GM12878 (cell line): ENCODE results near the gene ABCA7. TPM values are rescaled to one million over a fixed set of nuclear protein-coding genes. Genes with fewer than 3 reads are reported as not detected.
A peak's percentile ranks its signal among the peaks of the same experiment; 100 is the strongest.

ENCODE experiments used
- ATAC-seq: fragments of 200-7000 bp; cut with Tn5 transposase; 3 replicates; pipeline ENCODE4 v1.9.1; 2020; ENCODE audit warnings: mild to moderate bottlenecking, moderate library complexity
- BruUV-seq: library from RNA; stranded (reverse); fragments of 400-500 nt; replicated peaks from 2 replicates; lab custom pipeline; 2021; lab: Mats Ljungman, UMichigan
- CTCF ChIA-PET: fragments of 300-600 bp; sonication (Branson Sonifier 250); formaldehyde crosslinking; extraction: SDS; loops from one replicate; lab custom pipeline; 2021; ENCODE audit warnings: inconsistent platforms; lab: Yijun Ruan, JAX
- POLR2A ChIA-PET: fragments of 350-600 bp; formaldehyde crosslinking; extraction: SDS; loops from one replicate; lab custom pipeline; 2021; ENCODE audit warnings: inconsistent platforms; lab: Charles Lee
- RAD21 ChIA-PET: fragments of 300-600 bp; sonication (Branson Sonifier 250); formaldehyde crosslinking; loops from one replicate; lab custom pipeline; 2023; ENCODE audit warnings: antibody characterized with exemption; ENCODE audit not compliant: unreplicated experiment; lab: Charles Lee
- SMC1A ChIA-PET: fragments of 300-600 bp; sonication (Branson Sonifier 250); formaldehyde crosslinking; loops from one replicate; lab custom pipeline; 2023; ENCODE audit not compliant: unreplicated experiment, uncharacterized antibody; lab: Charles Lee
- DNase-seq: peaks from one replicate; pipeline ENCODE4 v3.0.0-alpha.2; 2011; ENCODE audit warnings: low read depth, low spot score
- FAIRE-seq: peaks from 3 replicates; lab custom pipeline; 2011; peaks lifted over from hg19 to GRCh38; lab: Jason Lieb, UNC
- H2AFZ ChIP-seq: 2 replicates; pipeline ENCODE4 v1.6.0; 2011; ENCODE audit warnings: low read depth, low read length, control low read depth; ENCODE audit not compliant: control insufficient read depth
- H3K27ac ChIP-seq: 2 replicates; pipeline ENCODE4 v1.5.1; 2011; ENCODE audit warnings: control low read depth; ENCODE audit not compliant: control insufficient read depth, insufficient read depth
- H3K27me3 ChIP-seq, 2 experiments: replicated peaks in 1 of 2; 2 replicates each; pipeline versions ENCODE4 v1.6.0 to v1.6.1; 2011; ENCODE audit warnings: low read length in 1 of 2; ENCODE audit not compliant: control insufficient read depth in 2 of 2, insufficient read depth in 2 of 2
- H3K36me3 ChIP-seq, 2 experiments: 2 replicates each; pipeline ENCODE4 v1.5.1; 2011; ENCODE audit warnings: low read length in 1 of 2; ENCODE audit not compliant: control insufficient read depth in 2 of 2, insufficient read depth in 2 of 2
- H3K4me1 ChIP-seq: 2 replicates; pipeline ENCODE4 v1.6.1; 2011; ENCODE audit warnings: mild to moderate bottlenecking, low read length, moderate library complexity, mixed read lengths; ENCODE audit not compliant: control insufficient read depth, insufficient read depth
- H3K4me2 ChIP-seq: 2 replicates; pipeline ENCODE4 v1.6.0; 2011; ENCODE audit warnings: control low read depth; ENCODE audit not compliant: control insufficient read depth, insufficient read depth
- H3K4me3 ChIP-seq: fragments of 200-600 bp; sonication (generic); 2 replicates; pipeline ENCODE4 v1.5.1; 2016
- H3K79me2 ChIP-seq: 2 replicates; pipeline ENCODE4 v1.6.0; 2011; ENCODE audit warnings: low read length; ENCODE audit not compliant: control insufficient read depth, insufficient read depth
- H3K9ac ChIP-seq: 2 replicates; pipeline ENCODE4 v1.8.0; 2011; ENCODE audit warnings: low read length, control low read depth, mixed read lengths; ENCODE audit not compliant: control insufficient read depth, insufficient read depth
- H3K9me3 ChIP-seq: replicated peaks from 3 replicates; pipeline ENCODE4 v1.5.1; 2011; ENCODE audit warnings: mild to moderate bottlenecking, low read length; ENCODE audit not compliant: control insufficient read depth, insufficient read depth
- H4K20me1 ChIP-seq: 2 replicates; pipeline ENCODE4 v1.6.0; 2011; ENCODE audit not compliant: control insufficient read depth, insufficient read depth
- BRCA1 ChIP-seq: IDR thresholded peaks from 2 replicates; pipeline ENCODE4 v1.6.1; 2011; ENCODE audit warnings: low read depth, low read length, improper control_type of control experiment
- EP300 ChIP-seq, 2 experiments: fragments of 150-350 bp in 1 of 2; IDR thresholded peaks; 2 replicates each; pipeline ENCODE4 v1.6.1; 2011 to 2012; ENCODE audit warnings: low read depth in 2 of 2, low read length in 2 of 2, borderline replicate concordance in 1 of 2, improper control_type of control experiment in 1 of 2, inconsistent platforms in 1 of 2; ENCODE audit not compliant: control insufficient read depth in 1 of 2
- HSF1 ChIP-seq: fragments of 150-350 bp; IDR thresholded peaks from 2 replicates; pipeline ENCODE4 v1.6.1; 2014; ENCODE audit warnings: mild to moderate bottlenecking, low read depth, low read length
- POLR2AphosphoS5 ChIP-seq: IDR thresholded peaks from 2 replicates; pipeline ENCODE4 v1.6.1; 2011; ENCODE audit warnings: mild to moderate bottlenecking, low read length, inconsistent platforms
- SMARCA5 ChIP-seq: fragments of 450-650 bp; IDR thresholded peaks from 2 replicates; pipeline ENCODE4 v1.6.1; 2017; ENCODE audit warnings: mild to moderate bottlenecking
- USF2 ChIP-seq: IDR thresholded peaks from 2 replicates; pipeline ENCODE4 v1.6.1; 2011; ENCODE audit warnings: low read depth, low read length, improper control_type of control experiment, borderline replicate concordance
- ZNF687 ChIP-seq: fragments of 450-650 bp; IDR thresholded peaks from 2 replicates; pipeline ENCODE4 v1.6.1; 2017; ENCODE audit warnings: mild to moderate bottlenecking, moderate library complexity
- WGBS: methylation state at CpG from one replicate; pipeline ENCODE4 v1.1.6; 2016; ENCODE audit warnings: low lambda C conversion rate; ENCODE audit not compliant: insufficient replicate concordance, insufficient coverage; ENCODE audit errors: missing lambda C conversion rate; 5-methylcytosine and 5-hydroxymethylcytosine counted together
- in situ Hi-C: fragments of 300-500 bp; cut with MboI; formaldehyde crosslinking; loops from 9 replicates; pipeline ENCODE4 v1.14.3; 2018; ENCODE audit warnings: mixed read lengths
- intact Hi-C: fragments of 100-400 bp; cut with micrococcal nuclease; formaldehyde crosslinking; loops from one replicate; pipeline ENCODE4 v1.14.2; 2022; ENCODE audit not compliant: unreplicated experiment
- polyA plus RNA-seq, 11 experiments: library from polyadenylated mRNA; depleted of rRNA in 4 of 11; unstranded in 6 of 11; stranded (reverse) in 5 of 11; fragments of >200 nt; fragmentation: Nextera tagmentation in 4 of 11; fragmentation: Illumina TruSeq in 1 of 11; extraction: Ambion mirVana in 4 of 11; extraction: Trizol in 1 of 11; gene quantifications; 1 replicate in 1 of 11; 2 replicates in 10 of 11; pipeline versions ENCODE4 v1.2.1 to v1.2.3, GENCODE V29; 2011 to 2016; ENCODE audit warnings: inconsistent platforms in 2 of 11, missing spikeins in 2 of 11, low read depth in 1 of 11
- total RNA-seq, 4 experiments: library from RNA; depleted of rRNA in 3 of 4; stranded (reverse); fragments of >200 nt in 3 of 4; fragmentation: Illumina TruSeq in 1 of 4; extraction: Trizol in 1 of 4; gene quantifications; 2 replicates each; pipeline versions ENCODE4 v1.2.1 to v1.2.3, GENCODE V29; 2013 to 2021
- TF ChIP-seq, protein P1 (sequence below): fragments of 450-650 bp; IDR thresholded peaks from 2 replicates; pipeline ENCODE4 v1.6.1; 2017; ENCODE audit warnings: mild to moderate bottlenecking, low read depth, inconsistent platforms; ENCODE audit not compliant: poor library complexity, severe bottlenecking

ABCA7 gene
- total and polyA plus RNA-seq, 10 of the 15 experiments (the other 5 are each of a cell fraction or from before 2014, with no cell fraction given), result 1.0 to 49.5 (median 14.8) TPM

GRCh38 chr19:1066748-1067340, 26.9 kb downstream of the ABCA7 start, which contains the start of gene ARHGAP45 (continued):
- TF ChIP-seq ZNF687 (no peak; the same call in 1 of the 2 replicates), SMARCA5 (peak; percentile 96), EP300 (IDR thresholded peaks at IDR 0.05; ENCODE audit: borderline replicate concordance in 1 of 2, control insufficient read depth in 1 of 2, low read depth in 2 of 2, low read length in 2 of 2) (no peak)
- TF ChIP-seq, all 136 proteins: peak for 23

- ChIA-PET POLR2A (interaction anchor here (0.7 to 3.0 kb wide), 22 partner anchors 9 to 274 kb away, joined by 3 to 45 read pairs (median 4); partner anchors contain the start of genes ABCA7, CIRBP, CNN2 and GPX4), CTCF (interaction anchor here (0.8 to 2.2 kb wide), 7 partner anchors 10 to 204 kb away, joined by 3 to 14 read pairs (median 5); no protein-coding TSS in a partner anchor), RAD21 (interaction anchor here (1.0 to 2.4 kb wide), 20 partner anchors 9 to 199 kb away, joined by 3 to 19 read pairs (median 5); partner anchors contain the start of genes ABCA7, ATP5F1D, CNN2 and RNU6-2), SMC1A (interaction anchor here (0.9 to 2.1 kb wide), 10 partner anchors 9 to 108 kb away, joined by 3 to 12 read pairs (median 4); partner anchors contain the start of gene GPX4)
- intact Hi-C loops, result no loop called here
- Histone ChIP-seq H4K20me1 (no peaks in the 10 kb centered on the region), H3K4me1 (peaks cover 17% of the 10 kb centered on the region), H3K27ac (peak overlapping the region; percentile 95), H3K4me3 (peak overlapping the region; percentile 98), H2AFZ (peak overlapping the region; percentile 13; the same call in 1 of the 2 replicates), H3K79me2 (peaks cover 36% of the 10 kb centered on the region), H3K9ac (peak overlapping the region; percentile 90), H3K27me3 (no peaks in the 10 kb centered on the region), H3K4me2 (peak overlapping the region; percentile 85), H3K36me3 (peaks cover 0 to 7% of the 10 kb centered on the region in 2 experiments; a peak in 2 of 4 replicates), H3K9me3 (no peaks in the 10 kb centered on the region)
- peak; percentile 53 for ATAC-seq
- BruUV-seq, result no TSS peak
- FAIRE-seq, result no peak
- WGBS, result under 1% methylated on average over 34 of the region's 38 CpGs
- no peak for DNase-seq
- in situ Hi-C loops, result no loop called here
- TF ChIP-seq USF2 (no peak), HSF1 (no peak), BRCA1 (no peak), POLR2AphosphoS5 (no peak)
- TF ChIP-seq, protein P1, sequence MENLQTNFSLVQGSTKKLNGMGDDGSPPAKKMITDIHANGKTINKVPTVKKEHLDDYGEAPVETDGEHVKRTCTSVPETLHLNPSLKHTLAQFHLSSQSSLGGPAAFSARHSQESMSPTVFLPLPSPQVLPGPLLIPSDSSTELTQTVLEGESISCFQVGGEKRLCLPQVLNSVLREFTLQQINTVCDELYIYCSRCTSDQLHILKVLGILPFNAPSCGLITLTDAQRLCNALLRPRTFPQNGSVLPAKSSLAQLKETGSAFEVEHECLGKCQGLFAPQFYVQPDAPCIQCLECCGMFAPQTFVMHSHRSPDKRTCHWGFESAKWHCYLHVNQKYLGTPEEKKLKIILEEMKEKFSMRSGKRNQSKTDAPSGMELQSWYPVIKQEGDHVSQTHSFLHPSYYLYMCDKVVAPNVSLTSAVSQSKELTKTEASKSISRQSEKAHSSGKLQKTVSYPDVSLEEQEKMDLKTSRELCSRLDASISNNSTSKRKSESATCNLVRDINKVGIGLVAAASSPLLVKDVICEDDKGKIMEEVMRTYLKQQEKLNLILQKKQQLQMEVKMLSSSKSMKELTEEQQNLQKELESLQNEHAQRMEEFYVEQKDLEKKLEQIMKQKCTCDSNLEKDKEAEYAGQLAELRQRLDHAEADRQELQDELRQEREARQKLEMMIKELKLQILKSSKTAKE, result no peak
Measured at GRCh38 chr19:1067341-1067957, 27.5 kb downstream of the ABCA7 start.
